Testis (tissue), 3 donors: ENCODE data around the gene RBP2. TPM values are rescaled to one million over a fixed set of nuclear protein-coding genes. Genes with fewer than 3 reads are reported as not detected.
"Not testable (repeated sequence)": the region's sequence is repeated elsewhere in the genome, so short reads cannot be mapped to it uniquely, and the experiment has no call there.

Source experiments
- DNase-seq: peaks from one replicate; pipeline ENCODE4 v3.0.0-alpha.2; 2019
- H3K27ac ChIP-seq, 2 donors: fragments of 200-600 bp; sonication (generic); one replicate each; pipeline ENCODE4 v1.5.1; 2019
- H3K27me3 ChIP-seq: fragments of 200-600 bp; sonication (generic); one replicate; pipeline ENCODE4 v1.5.1; 2019
- H3K36me3 ChIP-seq: fragments of 200-600 bp; sonication (generic); one replicate; pipeline ENCODE4 v1.5.1; 2017; ENCODE audit warnings: low read depth; ENCODE audit errors: missing control alignments
- H3K4me1 ChIP-seq: fragments of 200-600 bp; sonication (generic); one replicate; pipeline ENCODE4 v1.5.1; 2019
- H3K4me3 ChIP-seq, 2 donors: fragments of 200-600 bp; sonication (generic); one replicate each; pipeline ENCODE4 v1.5.1; 2017 to 2019
- H3K9me3 ChIP-seq: fragments of 200-600 bp; sonication (generic); one replicate; pipeline ENCODE4 v1.5.1; 2017
- POLR2A ChIP-seq: fragments of 450-650 bp; IDR thresholded peaks from one replicate; pipeline ENCODE4 v1.6.1; 2017; ENCODE audit warnings: antibody characterized with exemption, mild to moderate bottlenecking, moderate library complexity
- WGBS, 2 donors: methylation state at CpG; one replicate each; pipeline ENCODE4 v1.1.5; 2018; 5-methylcytosine and 5-hydroxymethylcytosine counted together
- intact Hi-C: fragments of 100-400 bp; cut with DNase I; formaldehyde crosslinking; loops from one replicate; pipeline ENCODE4 v1.15.1; 2023; ENCODE audit warnings: low total_unique reads
- polyA plus RNA-seq: library from polyadenylated mRNA; stranded (reverse); fragments of 350-450 nt; fragmentation: Illumina TruSeq; extraction: RNeasy Lipid Tissue Mini Kit (QIAGEN cat#74804); gene quantifications from one replicate; pipeline ENCODE4 v1.2.3, GENCODE V29; 2014; ENCODE audit warnings: low read depth, low replicate concordance; ENCODE audit not compliant: insufficient read depth
- total RNA-seq, 2 donors: library from RNA; depleted of rRNA; stranded (reverse); fragments of >200 nt; gene quantifications; one replicate each; pipeline ENCODE4 v1.2.3, GENCODE V29; 2016
- TF ChIP-seq, protein P1 (sequence below), 3 experiments: fragments of 450-650 bp in 2 of 3; fragments of 200-600 bp in 1 of 3; sonication (generic) in 1 of 3; IDR thresholded peaks; one replicate each; pipeline ENCODE4 v1.5.1; 2016 to 2019; ENCODE audit warnings: antibody characterized with exemption in 3 of 3, mild to moderate bottlenecking in 2 of 3, moderate library complexity in 1 of 3

RBP2 gene
- total and polyA plus RNA-seq, 3 donors from 2014 or later = not detected

DNA sequence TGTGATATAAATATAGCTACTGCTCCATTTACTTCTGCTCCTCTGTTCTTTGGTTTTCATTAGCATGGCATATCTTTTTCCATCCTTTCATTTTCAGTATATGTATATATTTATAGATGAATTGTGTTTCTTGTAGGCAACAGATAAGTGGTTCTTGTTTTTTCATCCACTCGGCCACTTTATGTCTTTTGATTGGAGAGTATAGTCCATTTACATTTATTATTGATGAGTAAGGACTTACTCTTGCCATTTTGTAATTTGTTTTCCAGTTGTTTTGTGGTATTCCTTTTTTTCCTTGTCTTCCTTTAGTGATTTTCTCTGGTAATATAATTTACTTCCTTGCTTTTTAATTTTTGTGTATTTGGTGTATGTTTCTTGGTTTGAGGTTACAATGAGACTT, 60.0 kb downstream of the RBP2 start:
- no peaks in the 10 kb centered on the region for H3K36me3 ChIP-seq
- H3K4me1 ChIP-seq = no peaks in the 10 kb centered on the region
- WGBS, 2 donors = 91 to 92% methylated on average over 1 of the region's 1 CpG
- DNase-seq = no peak
- H3K27me3 ChIP-seq = no peaks in the 10 kb centered on the region
- TF ChIP-seq, protein P1, sequence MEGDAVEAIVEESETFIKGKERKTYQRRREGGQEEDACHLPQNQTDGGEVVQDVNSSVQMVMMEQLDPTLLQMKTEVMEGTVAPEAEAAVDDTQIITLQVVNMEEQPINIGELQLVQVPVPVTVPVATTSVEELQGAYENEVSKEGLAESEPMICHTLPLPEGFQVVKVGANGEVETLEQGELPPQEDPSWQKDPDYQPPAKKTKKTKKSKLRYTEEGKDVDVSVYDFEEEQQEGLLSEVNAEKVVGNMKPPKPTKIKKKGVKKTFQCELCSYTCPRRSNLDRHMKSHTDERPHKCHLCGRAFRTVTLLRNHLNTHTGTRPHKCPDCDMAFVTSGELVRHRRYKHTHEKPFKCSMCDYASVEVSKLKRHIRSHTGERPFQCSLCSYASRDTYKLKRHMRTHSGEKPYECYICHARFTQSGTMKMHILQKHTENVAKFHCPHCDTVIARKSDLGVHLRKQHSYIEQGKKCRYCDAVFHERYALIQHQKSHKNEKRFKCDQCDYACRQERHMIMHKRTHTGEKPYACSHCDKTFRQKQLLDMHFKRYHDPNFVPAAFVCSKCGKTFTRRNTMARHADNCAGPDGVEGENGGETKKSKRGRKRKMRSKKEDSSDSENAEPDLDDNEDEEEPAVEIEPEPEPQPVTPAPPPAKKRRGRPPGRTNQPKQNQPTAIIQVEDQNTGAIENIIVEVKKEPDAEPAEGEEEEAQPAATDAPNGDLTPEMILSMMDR (IDR thresholded peaks at IDR 0.05) = no peak
- no peak for TF ChIP-seq POLR2A
- intact Hi-C loops = no loop called here
- H3K27ac ChIP-seq = no peak overlapping the region
- H3K4me3 ChIP-seq = no peak overlapping the region
- H3K9me3 ChIP-seq = no peaks in the 10 kb centered on the region

DNA sequence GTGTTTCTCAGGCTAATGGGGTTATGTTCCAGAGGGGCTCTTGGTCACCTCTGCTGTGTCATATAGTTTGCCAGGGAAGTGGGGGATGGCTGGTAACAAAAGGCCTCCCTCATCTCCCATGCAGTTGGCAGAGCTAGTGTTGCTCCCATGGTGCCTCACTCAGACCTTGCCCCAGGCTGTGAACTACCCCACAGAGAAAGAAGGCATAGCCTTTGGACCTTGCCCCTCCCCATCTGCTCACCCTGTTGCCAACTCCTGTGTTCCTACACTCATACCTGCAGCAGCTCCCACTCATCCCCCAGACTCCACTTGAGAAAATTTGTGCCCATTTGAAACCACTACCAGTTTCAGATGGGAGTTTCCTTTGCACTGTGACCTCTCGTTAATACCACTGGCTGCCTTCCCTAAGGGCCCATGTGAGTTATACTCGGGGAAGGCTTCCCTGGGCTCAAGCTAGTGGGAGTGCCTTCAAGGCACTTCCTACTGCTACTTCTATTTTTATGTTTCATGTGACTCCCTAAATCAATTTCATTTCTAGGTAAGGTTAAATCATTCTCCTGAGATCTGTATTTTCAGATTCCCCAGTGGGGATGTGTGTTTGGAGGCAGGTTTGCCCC, 61.6 kb downstream of the RBP2 start:
- no peak overlapping the region for H3K27ac ChIP-seq
- no peaks in the 10 kb centered on the region for H3K27me3 ChIP-seq
- DNase-seq = no peak
- intact Hi-C loops = no loop called here
- 70 to 94% methylated on average over 2 of the region's 2 CpGs for WGBS, 2 donors
- H3K4me1 ChIP-seq = no peaks in the 10 kb centered on the region
- TF ChIP-seq POLR2A = no peak
- TF ChIP-seq, protein P1 (IDR thresholded peaks at IDR 0.05) = no peak
- H3K9me3 ChIP-seq = no peaks in the 10 kb centered on the region
- H3K4me3 ChIP-seq = no peak overlapping the region
- no peaks in the 10 kb centered on the region for H3K36me3 ChIP-seq

DNA sequence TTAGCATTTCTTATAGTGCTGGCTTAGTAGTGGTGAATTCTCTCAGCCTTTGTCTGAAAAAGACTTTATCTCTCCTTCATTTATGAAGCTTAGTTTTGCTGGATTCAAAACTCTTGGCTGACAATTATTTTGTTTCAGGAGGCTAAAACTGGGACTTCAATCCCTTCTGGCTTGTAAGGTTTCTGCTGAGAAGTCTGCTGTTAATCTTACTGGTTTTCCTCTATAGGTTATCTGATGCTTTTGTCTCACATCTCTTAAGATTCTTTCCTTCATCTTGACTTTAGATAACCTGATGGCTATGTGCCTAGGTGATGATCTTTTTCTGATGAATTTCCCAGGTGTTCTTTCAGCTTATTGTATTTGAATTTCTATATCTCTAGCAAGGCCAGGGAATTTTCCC, 63.4 kb downstream of the RBP2 start:
- H3K27me3 ChIP-seq, intact Hi-C loops, H3K27ac ChIP-seq, H3K9me3 ChIP-seq, H3K4me3 ChIP-seq, DNase-seq, H3K4me1 ChIP-seq, H3K36me3 ChIP-seq: not testable (repeated sequence)

Other genes starting within 250 kb of the RBP2 start
- gene MRPS22, start 132.5 kb downstream of the RBP2 start, total RNA-seq = 10 to 100 TPM; 61.1 to 63.4 TPM
- 95.8 TPM for gene MRPS22, start 132.5 kb downstream of the RBP2 start, polyA plus RNA-seq
- gene COPB2, start 86.9 kb downstream of the RBP2 start, total RNA-seq = 10 to 100 TPM; 63.5 to 73.8 TPM
- 76.5 TPM for gene COPB2, start 86.9 kb downstream of the RBP2 start, polyA plus RNA-seq
- gene RBP1, start 63.2 kb upstream of the RBP2 start, total RNA-seq = 10 to 100 TPM; 84.6 to 91.6 TPM
- 168 TPM for gene RBP1, start 63.2 kb upstream of the RBP2 start, polyA plus RNA-seq
- 10 to 100 TPM; 21.1 to 23.9 TPM for gene NMNAT3, start 201.5 kb upstream of the RBP2 start, total RNA-seq
- 76.5 TPM for gene NMNAT3, start 201.5 kb upstream of the RBP2 start, polyA plus RNA-seq